HepG2 (cell line): ENCODE measurements around the gene HES1.

Experiments used
- ATF2 ChIP-seq: sonication (generic); formaldehyde crosslinking; IDR thresholded peaks from 2 replicates; pipeline ENCODE4 v1.4.0; 2020; ENCODE audit warnings: missing genetic modification reagents
- ATF3 ChIP-seq: sonication (generic); formaldehyde crosslinking; IDR thresholded peaks from 2 replicates; pipeline ENCODE4 v1.4.0; 2020; ENCODE audit warnings: missing genetic modification reagents
- HOMEZ ChIP-seq: IDR thresholded peaks from 2 replicates; pipeline ENCODE4 v1.6.1; 2016; ENCODE audit warnings: low read depth
- HOXA7 ChIP-seq: sonication (generic); formaldehyde crosslinking; IDR thresholded peaks from 2 replicates; pipeline ENCODE4 v1.8.1; 2022; ENCODE audit warnings: mild to moderate bottlenecking, missing genetic modification reagents, moderate library complexity
- MAZ ChIP-seq, 2 experiments: sonication (generic) in 1 of 2; formaldehyde crosslinking in 1 of 2; IDR thresholded peaks; 2 replicates each; pipeline versions ENCODE4 v1.5.0 to v1.6.1; 2012 to 2020; ENCODE audit warnings: low read depth in 2 of 2, mild to moderate bottlenecking in 2 of 2, borderline replicate concordance in 1 of 2, improper control_type of control experiment in 1 of 2, low read length in 1 of 2, missing genetic modification reagents in 1 of 2, moderate library complexity in 1 of 2
- MED1 ChIP-seq: sonication (generic); formaldehyde crosslinking; IDR thresholded peaks from 2 replicates; pipeline ENCODE4 v1.4.0; 2020; ENCODE audit warnings: missing genetic modification reagents
- NPAS2 ChIP-seq: sonication (generic); formaldehyde crosslinking; IDR thresholded peaks from 2 replicates; pipeline ENCODE4 v1.8.0; 2022; ENCODE audit warnings: mild to moderate bottlenecking, missing genetic modification reagents, borderline replicate concordance
- NR1H2 ChIP-seq: sonication (generic); formaldehyde crosslinking; IDR thresholded peaks from 2 replicates; pipeline ENCODE4 v1.8.1; 2022; ENCODE audit warnings: low read depth, missing genetic modification reagents, borderline replicate concordance
- ZC3H4 ChIP-seq: sonication (generic); formaldehyde crosslinking; IDR thresholded peaks from 2 replicates; pipeline ENCODE4 v1.4.0; 2020; ENCODE audit warnings: missing genetic modification reagents, borderline replicate concordance
- ZFP36 ChIP-seq: fragments of 150-350 bp; IDR thresholded peaks from 2 replicates; pipeline ENCODE4 v1.6.1; 2018; ENCODE audit warnings: borderline replicate concordance, low read length, low read depth; ENCODE audit not compliant: partially characterized antibody
- ZNF232 ChIP-seq: sonication (generic); formaldehyde crosslinking; IDR thresholded peaks from 2 replicates; pipeline ENCODE4 v1.4.0; 2020; ENCODE audit warnings: missing genetic modification reagents, borderline replicate concordance
- ZNF362 ChIP-seq: sonication (generic); formaldehyde crosslinking; IDR thresholded peaks from 2 replicates; pipeline ENCODE4 v1.4.0; 2020; ENCODE audit warnings: missing genetic modification reagents, mild to moderate bottlenecking, borderline replicate concordance
- ZSCAN12 ChIP-seq: sonication (generic); formaldehyde crosslinking; IDR thresholded peaks from 2 replicates; pipeline ENCODE4 v1.9.0; 2021; ENCODE audit warnings: mild to moderate bottlenecking, missing genetic modification reagents

GRCh38 chr3:194141415-194142155 lies 5.6 kb downstream of the HES1 start:
- TF ChIP-seq ATF2 (CRISPR knock-in tag) (no peak), NR1H2 (CRISPR knock-in tag) (no peak), ATF3 (CRISPR knock-in tag) (no peak), ZNF232 (CRISPR knock-in tag) (no peak), HOMEZ (no peak), ZC3H4 (CRISPR knock-in tag) (0 out of 2 replicates have a peak, but pooled peaks have one; percentile 56), ZNF362 (CRISPR knock-in tag) (no peak), HOXA7 (CRISPR knock-in tag) (no peak), ZSCAN12 (peak; percentile 35; the same call in 1 of the 2 replicates), MAZ (IDR thresholded peaks at IDR 0.05; ENCODE audit: borderline replicate concordance, low read depth, low read length) (peak; percentile 41; the same call in 1 of the 2 replicates), MAZ (CRISPR knock-in tag; IDR thresholded peaks at IDR 0.05; ENCODE audit: low read depth) (no peak), ZFP36 (no peak), NPAS2 (CRISPR knock-in tag) (no peak), MED1 (CRISPR knock-in tag) (peak; percentile 79)
